PC-3 (cell line): ENCODE results near the gene IL17RC. TPM values are rescaled to one million over a fixed set of nuclear protein-coding genes. Genes with fewer than 3 reads are reported as not detected.
"Not testable (repeated sequence)": the region's sequence is repeated elsewhere in the genome, so short reads cannot be mapped to it uniquely, and the experiment has no call there.

Experiments
- ATAC-seq: fragments of 200-7000 bp; cut with Tn5 transposase; 2 replicates; pipeline ENCODE4 v1.9.1; 2020; ENCODE audit warnings: mild to moderate bottlenecking, moderate library complexity
- BruUV-seq: library from RNA; stranded (reverse); fragments of 400-500 nt; replicated peaks from 2 replicates; lab custom pipeline; 2021; lab: Mats Ljungman, UMichigan
- CTCF ChIA-PET: fragments of 300-600 bp; sonication (Branson Sonifier 250); formaldehyde crosslinking; loops from one replicate; lab custom pipeline; 2022; ENCODE audit warnings: antibody characterized with exemption; lab: Charles Lee
- POLR2A ChIA-PET: fragments of 300-600 bp; sonication (Branson Sonifier 250); formaldehyde crosslinking; loops from one replicate; lab custom pipeline; 2022; ENCODE audit warnings: antibody characterized with exemption; ENCODE audit not compliant: unreplicated experiment; lab: Charles Lee
- DNase-seq: peaks from one replicate; pipeline ENCODE4 v3.0.0-alpha.2; 2015
- H2AFZ ChIP-seq: fragments of 300-600 bp; sonication (generic); 2 replicates; pipeline ENCODE4 v1.6.0; 2016; ENCODE audit warnings: antibody characterized with exemption, low read length
- H3F3A ChIP-seq: fragments of 300-600 bp; sonication (generic); one replicate; pipeline ENCODE4 v1.6.0; 2017; ENCODE audit warnings: antibody characterized with exemption, low read length, control low read depth, mild to moderate bottlenecking; ENCODE audit not compliant: unreplicated experiment
- H3K27ac ChIP-seq: fragments of 300-600 bp; sonication (generic); 2 replicates; pipeline ENCODE4 v1.5.1; 2016; ENCODE audit warnings: mild to moderate bottlenecking, low read length
- H3K27me3 ChIP-seq: fragments of 300-600 bp; sonication (generic); 2 replicates; pipeline ENCODE4 v1.6.1; 2016; ENCODE audit warnings: low read length, mixed read lengths
- H3K36me3 ChIP-seq: fragments of 300-600 bp; sonication (generic); 2 replicates; pipeline ENCODE4 v1.6.1; 2016; ENCODE audit warnings: low read depth, mixed run types, low read length, mixed read lengths
- H3K4me1 ChIP-seq: fragments of 300-600 bp; sonication (generic); 2 replicates; pipeline ENCODE4 v1.5.1; 2016; ENCODE audit warnings: low read length; ENCODE audit not compliant: insufficient read depth
- H3K4me2 ChIP-seq: fragments of 300-600 bp; sonication (generic); 2 replicates; pipeline ENCODE4 v1.6.0; 2016; ENCODE audit warnings: low read length
- H3K4me3 ChIP-seq: fragments of 300-600 bp; sonication (generic); 2 replicates; pipeline ENCODE4 v1.5.1; 2016; ENCODE audit warnings: mild to moderate bottlenecking, low read length, mixed read lengths
- H3K79me2 ChIP-seq: fragments of 300-600 bp; sonication (generic); 2 replicates; pipeline ENCODE4 v1.6.1; 2017; ENCODE audit warnings: low read length, mixed read lengths
- H3K9ac ChIP-seq: fragments of 300-600 bp; sonication (generic); 2 replicates; pipeline ENCODE4 v1.6.0; 2016; ENCODE audit warnings: mild to moderate bottlenecking, low read length
- H3K9me2 ChIP-seq: fragments of 300-600 bp; sonication (generic); replicated peaks from 2 replicates; pipeline ENCODE4 v1.6.1; 2016; ENCODE audit warnings: mixed run types, low read length, mixed read lengths
- H3K9me3 ChIP-seq: fragments of 300-600 bp; sonication (generic); 2 replicates; pipeline ENCODE4 v1.6.1; 2016; ENCODE audit warnings: low read length, mixed read lengths
- H4K20me1 ChIP-seq: fragments of 300-600 bp; sonication (generic); 2 replicates; pipeline ENCODE4 v1.6.1; 2016; ENCODE audit warnings: low read length, mixed read lengths
- CTCF ChIP-seq: fragments of 300-600 bp; sonication (generic); conservative IDR thresholded peaks from 2 replicates; pipeline ENCODE4 v1.5.1; 2017; ENCODE audit warnings: antibody characterized with exemption, low read depth, mild to moderate bottlenecking, low read length
- EZH2 ChIP-seq: fragments of 300-600 bp; sonication (generic); IDR thresholded peaks from one replicate; pipeline ENCODE4 v1.6.1; 2017; ENCODE audit warnings: antibody characterized with exemption, mild to moderate bottlenecking, low read length; ENCODE audit not compliant: unreplicated experiment
- EZH2phosphoT487 ChIP-seq: fragments of 300-600 bp; sonication (generic); IDR thresholded peaks from 2 replicates; pipeline ENCODE4 v1.6.1; 2018; ENCODE audit warnings: mild to moderate bottlenecking, antibody characterized with exemption, low read length, borderline replicate concordance
- intact Hi-C: fragments of 100-400 bp; cut with micrococcal nuclease; formaldehyde crosslinking; loops from 2 replicates; pipeline ENCODE4 v1.9.0; 2023
- total RNA-seq: library from RNA; depleted of rRNA; stranded (reverse); fragments of >200 nt; gene quantifications from 2 replicates; pipeline ENCODE4 v1.2.3, GENCODE V29; 2014

The IL17RC gene
- total RNA-seq, 1 experiment from 2014 or later = 116 TPM

- DNase-seq = no peak
- Histone ChIP-seq H3K4me2 (no peak overlapping the region), H4K20me1 (no peaks in the 10 kb centered on the region), H3K9ac (no peak overlapping the region), H2AFZ (no peak overlapping the region), H3K27ac (no peak overlapping the region), H3K79me2 (no peaks in the 10 kb centered on the region), H3F3A (peaks cover 4% of the 10 kb centered on the region), H3K9me2 (no peaks in the 10 kb centered on the region), H3K4me1 (peaks cover 20% of the 10 kb centered on the region), H3K9me3 (no peaks in the 10 kb centered on the region), H3K36me3 (no peaks in the 10 kb centered on the region), H3K27me3 (no peaks in the 10 kb centered on the region), H3K4me3 (no peak overlapping the region)
- ChIA-PET CTCF (no interaction called here), POLR2A (no interaction called here)
- no peak for ATAC-seq
- no TSS peak for BruUV-seq
- TF ChIP-seq EZH2phosphoT487 = no peak
- TF ChIP-seq EZH2 = no peak
- TF ChIP-seq CTCF = no peak
- intact Hi-C loops = no loop called here
These were observed 46.9 kb upstream of the IL17RC start for GRCh38 chr3:9869955-9870354.

- peaks cover 20% of the 10 kb centered on the region for H3K4me1 ChIP-seq
- H2AFZ ChIP-seq = peak overlapping the region; percentile 57; the same call in 1 of the 2 replicates
- H3F3A ChIP-seq = peaks cover 4% of the 10 kb centered on the region
- no peak overlapping the region for H3K9ac ChIP-seq
- no peaks in the 10 kb centered on the region for H3K9me2 ChIP-seq
- BruUV-seq = no TSS peak
- no peaks in the 10 kb centered on the region for H3K27me3 ChIP-seq
- peak; percentile 65 for DNase-seq
- peak overlapping the region; percentile 54 for H3K27ac ChIP-seq
- no peak overlapping the region for H3K4me2 ChIP-seq
- H3K4me3 ChIP-seq = no peak overlapping the region
- intact Hi-C loops = no loop called here
- peak; percentile 68 for ATAC-seq
- no peaks in the 10 kb centered on the region for H3K9me3 ChIP-seq
- H3K36me3 ChIP-seq = no peaks in the 10 kb centered on the region
- ChIA-PET POLR2A (interaction anchor here (0.5 to 0.6 kb wide), 4 partner anchors 18 to 85 kb away, joined by 4 to 9 read pairs (median 6); no protein-coding TSS in a partner anchor), CTCF (interaction anchor here (0.6 kb wide), 2 partner anchors 214 to 759 kb away, joined by 5 to 13 read pairs; no protein-coding TSS in a partner anchor)
- H4K20me1 ChIP-seq = no peaks in the 10 kb centered on the region
- H3K79me2 ChIP-seq = no peaks in the 10 kb centered on the region
- TF ChIP-seq EZH2 (no peak), EZH2phosphoT487 (no peak), CTCF (no peak)
These were observed 45.9 kb upstream of the IL17RC start for GRCh38 chr3:9870978-9871377.

- H3K9me2 ChIP-seq, BruUV-seq, CTCF ChIA-PET, H4K20me1 ChIP-seq, H3K4me3 ChIP-seq, H2AFZ ChIP-seq, H3K79me2 ChIP-seq, H3F3A ChIP-seq, POLR2A ChIA-PET, H3K4me2 ChIP-seq, intact Hi-C loops, H3K36me3 ChIP-seq, H3K9me3 ChIP-seq, DNase-seq, H3K27ac ChIP-seq, ATAC-seq, H3K9ac ChIP-seq, H3K27me3 ChIP-seq: not testable (repeated sequence)
- H3K4me1 ChIP-seq = peaks cover 20% of the 10 kb centered on the region
These were observed 44.8 kb upstream of the IL17RC start for GRCh38 chr3:9872067-9872466.
